Stimulated activated CD4-positive, alpha-beta T cell treated with anti-CD3 and anti-CD28 coated beads, Interleukin-2, amount 100 ng/mL, for 24 hours (primary cell): ENCODE data around the gene GRM4.

Experiments used
- DNase-seq, 2 donors: peaks; one replicate each; pipeline ENCODE4 v3.0.0-alpha.2; 2020

GRM4 gene

DNA sequence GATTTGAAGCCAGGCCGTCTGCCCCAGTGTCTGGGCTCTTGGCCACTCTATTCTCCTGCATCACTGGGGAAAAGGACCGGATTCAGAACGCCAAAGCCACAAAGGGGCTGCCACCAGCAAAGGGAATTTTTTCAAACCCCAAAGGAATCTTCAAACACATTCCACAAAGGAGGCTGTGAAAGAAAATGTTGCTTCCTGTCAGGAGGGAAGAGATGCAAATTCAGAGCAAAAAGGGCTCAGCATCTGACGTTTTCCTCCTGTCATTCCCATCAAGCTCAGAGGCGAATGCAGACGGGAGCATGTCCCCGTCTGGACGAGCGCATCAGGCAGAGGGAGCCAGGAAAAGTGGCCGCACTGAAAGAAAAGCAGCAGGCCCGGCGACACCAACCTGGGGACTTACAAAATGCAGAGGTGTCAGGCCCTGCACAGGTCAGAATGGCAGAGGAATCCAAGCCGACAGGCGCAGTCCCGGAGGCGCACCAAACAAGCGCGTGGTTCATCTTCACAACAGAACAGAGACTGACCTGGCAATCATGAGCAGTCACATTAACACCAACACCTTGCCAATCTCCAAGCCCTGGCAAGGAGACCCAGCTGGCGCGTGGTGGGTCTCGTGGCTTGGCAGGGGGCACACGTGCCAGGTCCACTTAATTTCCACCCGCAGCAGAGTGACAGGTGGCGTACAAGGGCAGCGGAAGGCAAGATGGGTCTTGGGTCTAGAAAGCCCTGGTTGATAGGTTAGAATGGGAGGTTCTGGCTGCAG lies 62.8 kb downstream of the GRM4 start:
- no peak for DNase-seq

DNA sequence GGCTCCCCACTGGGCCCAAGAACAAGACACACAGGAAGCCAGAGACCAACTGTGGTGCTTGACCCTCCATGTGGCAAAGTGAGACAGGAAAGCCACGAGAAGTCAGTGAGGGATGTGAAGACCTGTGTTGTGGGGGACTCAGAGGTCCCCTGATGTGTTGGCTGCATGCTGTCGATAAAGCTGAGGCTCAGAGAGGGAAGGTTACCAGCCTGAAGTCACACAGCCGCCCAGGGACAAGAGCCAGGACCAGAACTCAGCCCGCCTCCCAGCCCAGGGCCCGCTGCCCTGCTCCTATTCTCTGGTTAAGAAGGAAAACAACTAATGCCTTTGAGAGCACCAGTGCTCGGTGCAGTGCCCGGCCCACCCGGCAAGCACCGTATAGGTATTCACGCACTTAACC lies 63.5 kb downstream of the GRM4 start:
- no peak for DNase-seq

DNA sequence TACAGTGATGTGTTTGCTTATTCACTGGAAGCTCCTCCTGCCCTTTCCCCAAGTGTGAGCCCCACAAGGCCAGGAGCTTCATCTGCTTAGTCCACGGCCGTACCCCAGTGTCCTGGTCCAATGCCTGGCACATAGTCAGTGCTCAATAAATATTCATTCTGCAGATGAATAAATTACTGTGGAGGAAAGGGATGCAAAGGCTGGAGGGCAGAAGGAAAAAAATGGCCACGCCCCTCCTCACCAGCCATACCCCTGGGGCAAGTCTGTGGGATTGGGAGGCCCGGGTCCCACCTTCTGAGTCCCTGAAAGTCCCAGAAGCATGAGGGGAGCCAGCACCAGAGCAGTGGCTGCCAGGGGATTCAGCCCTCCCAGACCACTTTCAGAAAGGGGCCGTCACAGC lies 65.5 kb downstream of the GRM4 start:
- no peak for DNase-seq

DNA sequence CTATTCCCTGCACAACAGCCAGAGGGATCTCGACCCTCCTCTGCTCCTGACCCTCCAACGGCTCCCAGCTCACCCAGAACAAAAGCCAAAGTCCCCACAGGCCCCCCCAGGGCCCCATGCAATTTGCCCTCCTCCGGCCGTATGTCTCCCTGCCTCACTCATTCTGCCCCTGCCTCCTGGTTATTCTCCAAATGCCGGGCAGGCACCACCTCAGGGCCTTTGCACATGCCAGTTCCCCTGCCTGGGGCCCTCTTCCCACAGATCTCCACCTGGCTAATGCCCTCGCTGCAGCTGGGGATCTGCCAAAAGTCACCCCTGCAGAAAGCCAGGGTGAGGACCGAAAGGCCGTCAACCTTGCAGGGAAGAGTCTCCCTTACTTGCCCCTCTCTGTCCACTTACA lies 66.0 kb downstream of the GRM4 start:
- no peak for DNase-seq

DNA sequence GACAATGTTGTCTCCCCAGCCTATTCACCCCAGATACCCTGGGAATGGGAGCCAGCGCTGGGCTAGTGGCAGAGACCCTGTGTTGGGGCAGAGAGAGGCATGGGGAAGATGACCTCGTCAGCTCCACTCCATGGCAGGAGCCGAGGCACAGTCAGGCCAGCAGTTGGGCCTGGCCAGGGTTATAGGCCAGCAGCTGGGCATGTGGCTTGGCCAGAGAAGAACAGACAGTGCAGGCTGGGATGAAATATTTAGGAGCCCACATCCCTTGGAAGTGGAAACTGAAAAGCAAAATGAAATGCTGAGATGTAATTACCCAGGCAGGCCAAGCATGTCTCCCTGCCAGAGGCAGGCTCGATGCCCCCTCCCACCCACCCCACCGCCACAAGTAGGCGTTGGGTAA lies 70.0 kb downstream of the GRM4 start:
- no peak for DNase-seq

DNA sequence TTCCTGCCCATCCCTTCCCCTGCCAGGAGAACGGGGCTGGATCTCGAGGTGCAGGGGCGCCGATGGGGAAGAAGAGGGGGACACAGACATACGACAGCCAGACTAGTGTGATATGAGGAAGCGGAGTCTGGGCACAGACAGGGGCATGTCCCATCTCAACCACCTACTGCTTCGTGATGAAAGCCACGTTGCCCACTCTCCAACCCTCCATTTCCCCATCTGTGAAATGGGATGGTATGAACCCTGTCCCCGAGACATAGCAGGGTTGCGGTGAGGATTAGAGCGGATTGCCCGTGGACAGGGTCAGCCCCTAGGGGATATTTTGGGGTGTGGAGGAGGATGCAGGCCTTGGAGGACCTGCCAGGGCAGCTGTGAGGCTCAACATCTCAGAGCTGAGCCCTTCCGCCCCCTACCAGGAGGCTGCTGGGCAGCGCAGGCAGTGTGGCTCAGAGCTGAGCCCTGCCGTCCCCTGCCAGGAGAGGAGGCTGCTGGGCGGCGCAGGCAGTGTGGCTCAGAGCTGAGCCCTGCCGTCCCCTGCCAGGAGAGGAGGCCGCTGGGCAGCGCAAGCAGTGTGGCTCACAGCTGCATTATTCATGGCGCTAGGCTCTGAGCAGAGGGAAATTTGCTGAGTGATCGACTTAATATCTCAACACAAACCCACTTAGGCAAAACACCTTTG lies 71.7 kb downstream of the GRM4 start:
- DNase-seq, result no peak

DNA sequence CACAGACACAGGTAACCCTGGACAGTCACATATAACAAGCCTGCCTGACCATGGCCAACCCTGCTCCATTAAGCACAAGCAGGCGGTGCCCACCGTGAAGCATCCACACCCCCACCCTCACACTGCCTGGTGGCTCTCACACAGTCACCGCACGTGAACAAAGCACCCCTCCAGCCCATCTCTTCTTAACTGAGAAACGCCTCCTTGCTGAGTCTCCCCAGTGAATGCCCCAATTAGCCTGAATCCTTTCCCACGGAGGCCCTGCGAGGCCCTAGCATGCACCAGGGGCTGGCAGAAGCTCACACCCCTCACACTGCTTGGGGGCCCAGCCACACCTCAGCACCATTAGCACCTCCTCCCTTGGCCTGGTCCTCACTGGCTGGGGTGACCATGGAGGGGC lies 72.3 kb downstream of the GRM4 start:
- no peak for DNase-seq

DNA sequence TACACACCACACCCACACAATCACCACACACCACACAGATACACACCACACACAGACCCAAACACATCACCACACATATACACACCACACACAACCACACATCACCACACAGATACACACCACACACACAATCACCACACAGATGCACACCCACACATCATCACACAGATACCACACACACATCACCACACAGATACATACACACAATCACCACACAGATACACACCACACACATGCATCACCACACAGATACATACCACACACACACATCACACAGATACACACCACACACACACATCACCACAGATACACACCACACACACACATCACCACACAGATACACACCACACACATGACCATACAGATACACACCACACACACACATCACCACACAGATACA lies 73.2 kb downstream of the GRM4 start:
- no peak for DNase-seq

DNA sequence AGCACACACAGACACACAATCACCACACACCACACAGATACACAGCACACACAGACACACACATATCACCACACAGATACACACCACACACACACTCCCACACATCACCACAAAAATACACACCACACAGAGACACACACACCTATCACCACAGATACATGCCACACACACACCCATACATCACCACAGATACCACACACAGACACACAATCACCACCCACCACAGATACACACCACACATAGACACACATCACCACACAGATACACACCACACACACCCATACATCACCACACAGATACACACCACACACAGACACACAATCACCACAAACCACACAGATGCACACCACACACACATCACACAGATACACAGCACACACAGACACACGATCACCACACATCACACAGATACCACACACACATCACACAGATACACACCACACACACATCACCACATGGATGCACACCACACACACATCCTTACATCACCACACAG lies 74.0 kb downstream of the GRM4 start:
- DNase-seq, result no peak

DNA sequence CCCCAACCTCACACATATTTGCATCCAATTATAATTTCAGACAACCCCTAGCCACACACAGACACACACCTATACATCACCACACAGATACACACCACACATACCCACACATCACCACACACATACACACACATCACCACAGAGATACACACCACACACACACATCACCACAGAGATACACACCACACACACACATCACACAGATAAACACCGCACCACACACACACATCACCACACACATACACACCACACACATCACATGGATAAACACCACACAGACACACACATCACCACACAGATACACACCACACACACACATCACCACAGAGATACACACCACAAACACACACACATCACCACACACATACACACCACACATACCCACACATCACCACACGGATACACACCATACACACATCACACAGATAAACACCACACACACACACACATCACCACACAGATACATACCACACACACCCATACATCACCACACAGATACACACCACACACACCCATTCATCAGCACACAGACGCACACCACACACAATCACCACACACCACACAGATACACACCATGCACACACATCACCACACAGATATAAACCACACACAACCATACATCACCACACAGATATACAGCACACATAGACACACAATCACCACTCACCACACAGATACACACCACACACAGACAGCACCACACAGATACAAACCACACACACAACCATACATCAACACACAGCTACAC lies 74.6 kb downstream of the GRM4 start:
- DNase-seq, result no peak

DNA sequence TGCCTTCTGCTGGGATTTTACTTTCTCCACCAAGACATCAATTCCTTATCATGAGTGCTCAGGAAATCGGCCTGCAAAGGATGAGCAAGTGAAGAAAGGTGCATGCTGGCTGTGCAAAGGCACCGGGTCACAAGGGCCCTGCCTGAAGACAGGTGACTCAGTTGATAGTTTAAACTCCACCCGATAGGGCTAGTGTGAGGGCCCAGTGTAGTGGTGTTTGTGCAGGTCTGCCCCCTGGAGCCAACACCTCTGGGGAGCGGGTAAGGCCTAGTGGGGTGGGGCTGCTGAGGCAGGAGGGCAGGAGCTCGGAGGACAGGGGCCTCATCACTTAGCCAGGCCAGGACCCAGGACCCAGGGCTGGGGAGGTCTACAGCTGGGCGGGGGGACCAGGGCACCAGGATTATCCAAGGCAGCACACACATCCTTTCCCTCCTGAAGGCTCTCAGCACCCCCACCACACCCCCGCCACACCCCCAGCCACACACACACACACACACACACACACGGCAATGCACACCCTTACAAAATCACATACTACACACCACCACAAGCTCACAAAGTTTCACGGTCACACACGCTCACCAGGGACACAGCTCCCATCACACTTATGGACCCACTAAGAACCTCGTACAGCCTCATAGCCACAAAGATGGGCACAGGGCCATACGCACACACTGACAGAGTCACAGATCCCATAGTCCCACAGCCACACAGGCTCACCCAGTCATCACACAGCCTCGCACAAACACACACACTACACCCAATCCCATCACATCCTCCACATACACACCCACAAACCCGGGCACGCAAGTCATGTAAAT lies 75.4 kb downstream of the GRM4 start:
- DNase-seq, result no peak

DNA sequence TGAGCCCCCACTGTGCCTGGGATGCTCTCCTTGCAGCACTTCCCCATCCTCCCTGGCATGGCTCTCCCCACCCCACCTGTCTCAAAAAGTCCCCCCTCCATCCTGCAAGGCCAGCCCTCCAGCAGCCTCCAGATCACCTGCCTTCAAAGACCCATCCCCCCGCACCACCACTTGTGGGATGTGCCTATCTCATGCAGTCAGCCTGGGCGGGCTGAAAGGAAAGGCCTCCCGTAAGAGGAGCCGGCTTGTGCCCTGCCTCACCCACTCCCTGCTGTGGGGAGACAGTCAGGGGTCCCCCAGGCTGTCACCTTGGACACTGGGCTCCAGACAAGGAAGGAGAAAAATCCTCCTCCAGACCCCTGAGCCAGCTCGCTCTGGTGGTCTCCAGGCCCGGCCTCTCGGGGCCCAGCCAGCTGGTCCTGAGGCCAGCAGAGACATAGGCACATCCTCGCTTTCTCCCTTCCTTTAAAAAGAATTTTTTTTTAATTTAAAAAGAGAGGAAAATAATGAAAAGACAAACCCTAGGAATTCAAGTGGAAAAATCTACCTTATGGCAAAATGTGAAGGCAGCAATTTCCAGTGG lies 77.3 kb downstream of the GRM4 start:
- DNase-seq, result no peak

DNA sequence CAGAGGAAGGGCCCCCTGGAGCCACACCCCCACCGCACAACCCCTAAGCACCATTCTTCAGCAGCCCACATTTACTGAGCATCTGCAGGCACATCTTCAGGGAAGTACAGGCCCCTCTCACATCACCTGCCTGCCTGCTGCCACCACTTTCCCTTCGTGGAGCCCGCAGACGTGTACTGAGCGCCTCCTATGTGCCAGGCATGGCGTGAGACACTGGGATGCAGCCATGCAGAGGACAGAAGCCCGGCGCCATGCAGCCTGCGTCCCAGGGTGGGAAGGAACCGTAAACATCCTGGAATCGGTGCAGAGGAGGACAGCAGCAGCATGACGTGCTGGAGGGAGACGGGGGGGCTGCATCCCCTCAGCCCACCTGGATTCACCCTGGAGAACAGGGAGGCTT lies 78.1 kb downstream of the GRM4 start:
- no peak for DNase-seq

DNA sequence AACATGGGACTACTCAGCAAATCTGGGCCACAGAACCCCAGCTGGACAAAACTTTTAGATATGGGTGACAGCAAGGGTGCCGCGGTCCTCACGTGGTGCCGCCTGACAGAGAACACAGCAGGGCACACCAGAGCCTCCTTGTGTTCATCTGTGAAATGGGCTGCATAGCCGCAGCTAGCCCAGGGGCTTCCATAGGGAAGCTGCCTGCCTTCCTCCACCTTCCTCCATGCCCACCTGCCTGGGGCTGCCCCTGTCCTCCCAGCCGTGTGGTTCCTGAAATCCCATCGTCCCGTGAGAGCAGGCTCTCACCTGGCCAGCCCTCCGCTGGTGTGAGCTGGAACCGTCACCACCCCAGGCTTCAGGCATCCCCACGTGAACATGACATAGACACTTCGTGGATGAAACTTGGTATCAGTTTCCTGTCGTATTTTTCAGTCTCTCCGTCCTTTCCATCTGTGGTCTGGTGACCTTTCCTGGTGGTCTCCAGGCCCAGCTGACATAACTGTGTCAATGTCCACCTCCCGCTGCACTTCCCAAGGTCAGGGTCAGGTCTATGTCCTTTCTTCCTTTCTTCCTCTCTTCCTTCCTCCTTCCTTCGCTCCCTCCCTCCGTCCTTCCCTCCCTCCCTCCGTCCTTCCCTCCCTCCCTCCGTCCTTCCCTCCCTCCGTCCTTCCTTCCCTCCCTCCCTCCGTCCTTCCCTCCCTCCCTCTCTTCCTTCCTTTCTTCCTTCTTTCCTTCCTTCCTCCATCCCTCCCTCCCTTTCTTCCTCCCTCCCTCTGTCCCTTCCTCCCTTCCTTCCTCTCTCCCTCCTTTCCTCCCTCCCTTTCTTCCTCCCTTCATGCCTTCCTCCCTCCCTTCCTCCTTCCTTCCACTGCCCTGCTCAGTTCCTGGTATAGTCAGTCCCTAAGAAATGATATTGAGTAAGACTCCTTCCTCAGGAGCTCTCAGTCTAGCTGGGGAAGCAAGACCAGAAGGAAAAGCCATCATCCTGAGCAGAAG lies 78.8 kb downstream of the GRM4 start:
- no peak for DNase-seq

DNA sequence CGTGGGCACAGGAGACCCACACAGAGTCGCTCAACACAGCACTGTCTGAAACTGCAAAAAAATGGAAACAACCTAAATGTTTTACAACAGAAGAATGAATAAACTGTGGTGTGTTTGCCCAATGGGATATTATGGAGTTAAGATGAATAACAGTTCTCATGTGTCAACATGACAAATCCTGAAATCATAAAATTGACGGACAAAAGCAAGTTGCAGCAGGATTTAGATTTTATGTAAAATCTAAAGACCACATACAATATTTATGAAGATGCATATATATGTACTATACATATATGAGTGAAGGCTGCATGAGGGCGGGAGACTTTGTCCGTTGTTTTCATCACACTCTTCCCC lies 79.7 kb downstream of the GRM4 start:
- no peak for DNase-seq

DNA sequence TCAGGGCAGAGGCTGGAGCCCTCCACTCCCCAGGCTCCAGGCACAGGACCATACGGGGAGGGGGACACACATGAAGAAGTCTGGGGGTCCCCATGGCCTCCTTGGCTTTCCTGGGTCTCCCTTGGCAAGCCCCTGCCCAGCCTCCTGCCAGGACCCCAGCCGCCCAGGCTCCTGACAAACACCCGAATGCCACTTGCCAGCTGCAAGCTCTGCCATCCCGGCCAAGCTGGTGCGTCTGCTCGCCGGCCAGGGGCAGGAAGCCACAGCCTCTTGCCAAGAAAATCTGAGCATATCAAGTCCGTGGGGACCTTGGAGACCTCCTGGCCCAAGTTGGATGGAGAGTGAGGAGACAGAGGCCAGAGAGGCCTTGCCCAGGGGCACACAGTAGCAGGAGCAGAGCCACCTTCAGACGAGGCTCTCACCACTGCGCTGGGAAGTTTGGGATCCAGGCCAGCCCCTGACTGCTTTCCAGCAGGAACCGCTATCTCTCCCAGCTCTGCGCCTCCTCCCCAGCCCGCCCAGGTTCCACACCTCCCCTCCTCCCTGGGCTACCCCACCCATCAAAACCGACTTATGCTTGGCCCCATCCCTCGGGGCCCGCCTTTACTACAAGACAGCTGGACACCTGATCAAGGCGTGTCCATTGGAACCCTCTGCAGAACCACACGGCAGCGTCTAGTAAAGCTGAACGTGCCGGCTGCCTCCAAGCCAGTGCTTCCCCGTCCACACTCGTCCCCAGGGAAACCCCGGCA lies 80.2 kb downstream of the GRM4 start:
- no peak for DNase-seq

DNA sequence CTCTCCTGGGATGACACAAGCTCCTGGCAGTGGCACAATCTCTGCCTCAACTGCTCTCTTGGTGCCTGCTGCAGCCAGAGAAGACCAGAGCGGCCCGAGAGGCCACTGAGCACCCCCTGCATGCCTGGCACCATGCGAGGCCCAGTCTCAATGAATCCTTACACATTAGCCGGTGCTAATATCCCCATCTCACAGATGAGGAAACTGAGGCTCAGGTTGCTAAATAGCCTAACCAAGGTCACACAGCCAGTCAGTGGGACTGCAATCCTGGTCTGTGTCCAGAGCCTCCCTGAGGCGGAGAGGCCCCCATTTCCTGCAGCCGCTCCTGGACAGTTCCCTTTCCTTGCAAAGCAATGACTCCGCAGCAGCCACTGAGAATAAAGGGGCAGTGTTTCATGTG lies 81.2 kb downstream of the GRM4 start:
- DNase-seq, result no peak

DNA sequence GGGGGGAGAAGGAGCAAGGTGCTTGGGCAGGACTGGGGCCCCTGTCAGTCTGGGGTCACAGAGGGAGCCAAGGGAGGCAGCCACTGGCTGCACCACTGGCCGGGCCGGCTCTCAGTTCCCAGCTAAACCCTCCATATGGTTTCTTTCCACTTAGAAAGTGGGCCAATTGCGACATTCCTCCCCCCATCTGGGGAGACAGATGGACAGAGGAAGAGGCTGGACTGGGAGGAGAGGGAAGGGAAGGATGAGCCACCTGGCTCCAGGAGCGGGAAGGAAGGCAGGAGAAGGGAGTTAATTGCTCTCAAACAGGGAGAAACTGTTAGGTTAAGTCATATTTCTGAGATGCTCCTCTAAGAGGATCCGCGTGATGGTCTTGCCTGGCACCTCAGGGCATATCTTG lies 82.2 kb downstream of the GRM4 start:
- no peak for DNase-seq

DNA sequence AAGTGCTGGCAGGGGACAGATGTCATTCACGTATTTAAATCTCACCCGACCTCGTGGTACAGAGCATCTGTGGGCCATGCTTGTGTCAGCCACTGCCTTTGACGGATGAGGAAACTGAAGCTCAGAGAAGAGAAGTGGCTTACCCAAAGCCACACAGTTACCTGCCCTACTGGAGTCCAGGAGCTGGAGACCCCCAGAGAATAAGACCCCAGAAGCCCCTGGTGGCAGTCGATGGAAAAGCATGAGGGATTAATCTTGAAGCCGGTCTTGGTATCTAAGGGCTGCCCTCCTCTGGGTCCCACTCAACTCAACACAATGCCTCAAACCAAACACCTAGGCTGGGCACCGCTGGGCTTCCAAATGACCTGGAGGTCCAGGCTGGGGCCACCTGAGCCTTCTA lies 83.1 kb downstream of the GRM4 start:
- DNase-seq, result no peak

DNA sequence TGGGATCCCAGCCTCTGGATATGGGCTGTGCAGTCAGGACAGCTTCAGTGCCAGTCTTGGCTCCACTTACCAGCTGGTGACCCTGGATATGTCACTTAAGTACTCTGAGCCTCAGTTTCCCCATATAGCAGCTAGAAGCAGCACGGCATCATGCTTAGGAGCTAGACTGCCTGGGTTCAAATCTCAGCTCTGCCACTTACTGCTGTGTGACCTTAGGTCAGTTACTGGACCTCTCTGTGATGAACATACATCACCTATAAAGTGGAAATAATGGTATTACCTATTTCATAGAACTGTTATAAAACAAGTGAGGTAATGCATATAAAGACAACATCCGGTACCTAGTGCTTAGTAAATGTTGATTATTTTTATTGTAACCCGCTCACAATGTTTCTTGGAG lies 83.7 kb downstream of the GRM4 start:
- DNase-seq, result no peak

DNA sequence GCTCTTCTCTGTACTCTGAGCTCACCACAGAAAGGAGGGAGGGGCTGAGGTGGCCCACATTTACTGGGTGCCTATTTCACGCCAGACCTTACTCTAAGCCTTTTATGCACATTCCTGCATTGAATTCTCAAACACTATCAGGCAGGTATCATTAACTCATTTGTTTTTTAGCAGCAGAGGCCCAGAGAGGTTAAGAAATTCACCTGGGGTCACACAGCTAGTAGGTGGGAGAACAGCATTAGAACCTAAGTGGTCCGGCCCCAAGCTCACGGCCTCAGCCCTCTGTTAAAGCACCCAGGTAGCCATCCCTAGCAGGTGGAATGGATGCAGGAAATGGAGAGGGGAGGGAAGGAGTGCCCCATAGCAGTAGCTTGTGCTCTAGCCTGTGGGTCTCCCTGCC lies 84.5 kb downstream of the GRM4 start:
- DNase-seq, result no peak
